Neural progenitor cell (in vitro differentiated cells): ENCODE data around the gene NUDT16L1.

Source experiments
- EZH2 ChIP-seq: fragments of 200-600 bp; sonication (generic); IDR thresholded peaks from 2 replicates; pipeline ENCODE4 v1.6.1; 2017; ENCODE audit warnings: antibody characterized with exemption, mild to moderate bottlenecking, moderate library complexity
- TF ChIP-seq, protein P1 (sequence below): fragments of 200-600 bp; sonication (generic); IDR thresholded peaks from 2 replicates; pipeline ENCODE4 v1.5.1; 2017; ENCODE audit warnings: antibody characterized with exemption, mild to moderate bottlenecking

DNA sequence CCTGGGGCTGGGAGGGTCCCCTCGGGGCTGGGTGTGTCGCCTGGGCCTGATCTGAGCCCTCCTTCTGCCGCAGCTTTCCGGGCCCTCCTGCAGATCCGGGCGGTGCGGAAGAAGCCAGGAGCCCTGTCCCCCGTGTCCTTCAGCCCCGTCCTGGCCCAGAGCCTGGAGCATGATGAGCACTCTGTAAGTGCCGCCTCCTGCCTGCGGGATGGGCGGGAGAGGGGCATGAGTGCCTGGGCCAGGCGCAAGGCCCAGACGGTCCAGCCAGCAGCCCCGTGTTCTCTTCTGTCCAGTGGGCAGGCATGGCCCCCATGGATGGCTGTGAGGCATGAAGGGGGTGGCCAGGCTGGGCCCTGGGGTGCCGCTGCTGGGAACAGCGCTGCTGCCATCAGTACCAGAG lies 16.0 kb upstream of the NUDT16L1 start:
- TF ChIP-seq, protein P1, sequence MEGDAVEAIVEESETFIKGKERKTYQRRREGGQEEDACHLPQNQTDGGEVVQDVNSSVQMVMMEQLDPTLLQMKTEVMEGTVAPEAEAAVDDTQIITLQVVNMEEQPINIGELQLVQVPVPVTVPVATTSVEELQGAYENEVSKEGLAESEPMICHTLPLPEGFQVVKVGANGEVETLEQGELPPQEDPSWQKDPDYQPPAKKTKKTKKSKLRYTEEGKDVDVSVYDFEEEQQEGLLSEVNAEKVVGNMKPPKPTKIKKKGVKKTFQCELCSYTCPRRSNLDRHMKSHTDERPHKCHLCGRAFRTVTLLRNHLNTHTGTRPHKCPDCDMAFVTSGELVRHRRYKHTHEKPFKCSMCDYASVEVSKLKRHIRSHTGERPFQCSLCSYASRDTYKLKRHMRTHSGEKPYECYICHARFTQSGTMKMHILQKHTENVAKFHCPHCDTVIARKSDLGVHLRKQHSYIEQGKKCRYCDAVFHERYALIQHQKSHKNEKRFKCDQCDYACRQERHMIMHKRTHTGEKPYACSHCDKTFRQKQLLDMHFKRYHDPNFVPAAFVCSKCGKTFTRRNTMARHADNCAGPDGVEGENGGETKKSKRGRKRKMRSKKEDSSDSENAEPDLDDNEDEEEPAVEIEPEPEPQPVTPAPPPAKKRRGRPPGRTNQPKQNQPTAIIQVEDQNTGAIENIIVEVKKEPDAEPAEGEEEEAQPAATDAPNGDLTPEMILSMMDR, result no peak
- TF ChIP-seq EZH2, result no peak
